ENCODE measurements around the gene PTPRA.

GRCh38 chr20:2932498-2932897 is 59.2 kb downstream of the PTPRA start:
- no peak for TF ChIP-seq CTCF (conservative IDR thresholded peaks at IDR 0.05; ENCODE audit: low read length)
- no peak for TF ChIP-seq EZH2phosphoT487 (IDR thresholded peaks at IDR 0.05; ENCODE audit: borderline replicate concordance, low read depth, low read length)
